ENCODE results near the gene DNER.

DNER gene

DNA sequence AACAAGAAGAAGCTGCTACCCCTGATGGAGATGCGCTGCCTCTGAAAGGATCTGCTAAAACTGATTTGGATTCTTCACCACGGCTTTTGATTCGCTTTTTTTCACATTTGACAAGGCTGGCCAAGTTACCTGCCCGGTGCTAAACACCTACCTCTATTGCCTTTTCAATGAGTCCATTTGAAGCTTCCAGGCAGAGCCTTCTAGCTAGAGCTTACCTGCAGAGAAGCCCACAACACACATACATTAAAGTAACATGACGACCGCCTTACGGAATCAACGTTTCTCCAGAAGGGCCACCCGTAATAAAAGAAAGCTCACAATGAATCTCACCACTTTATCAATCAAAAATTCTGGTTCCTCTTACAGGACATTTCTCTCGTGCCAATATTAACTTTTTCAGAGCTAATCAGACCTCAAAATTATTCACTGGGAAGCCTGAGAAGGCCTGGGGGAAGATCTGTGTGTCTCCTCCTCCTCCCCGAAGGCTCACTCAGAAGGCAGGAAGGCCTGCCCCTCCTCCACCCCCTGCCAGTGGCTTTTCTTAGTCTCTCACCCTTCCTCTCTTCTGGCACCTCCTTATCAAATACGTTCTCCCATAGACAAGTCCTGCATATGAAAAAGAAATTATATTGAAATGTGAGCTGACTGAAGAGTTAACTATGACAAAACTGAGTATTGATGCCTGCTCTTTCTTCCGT, 171.0 kb downstream of the DNER start:
- H3K4me3 ChIP-seq (ENCODE audit: low read length), result no peak overlapping the region
- no peak overlapping the region for H3K9ac ChIP-seq (ENCODE audit: low read length)
- H3K36me3 ChIP-seq (ENCODE audit: control insufficient read depth, low read depth, low read length), result no peaks in the 10 kb centered on the region
- no peaks in the 10 kb centered on the region for H3K4me1 ChIP-seq (ENCODE audit: control insufficient read depth, low read depth, low read length)
- no peaks in the 10 kb centered on the region for H3K27me3 ChIP-seq (ENCODE audit: control insufficient read depth, insufficient read depth, low read length)
- H3K9me3 ChIP-seq (ENCODE audit: control insufficient read depth, low read depth, low read length), result no peaks in the 10 kb centered on the region
- no peak overlapping the region for H3K27ac ChIP-seq (ENCODE audit: low read length)

DNA sequence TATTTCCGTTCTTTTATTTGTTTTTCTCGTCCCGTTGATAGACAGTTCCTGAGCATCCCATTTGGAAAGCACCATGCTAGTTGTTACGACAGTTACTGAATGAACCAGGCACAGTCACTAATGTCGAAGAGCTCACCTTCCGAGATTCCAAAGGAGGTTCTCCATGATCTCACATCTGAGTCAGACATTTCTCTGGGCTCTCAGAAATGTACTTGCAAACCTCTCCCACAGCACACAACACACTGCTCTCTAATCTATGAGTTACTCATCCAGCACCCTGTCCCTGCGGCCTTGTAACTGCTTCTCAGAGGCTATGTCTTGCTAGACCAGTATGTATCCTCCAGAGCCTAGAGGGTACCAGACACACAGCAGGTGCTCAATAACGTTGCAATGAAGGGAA, 174.7 kb downstream of the DNER start:
- Histone ChIP-seq H3K9ac (ENCODE audit: low read length) (no peak overlapping the region), H3K36me3 (ENCODE audit: control insufficient read depth, low read depth, low read length) (no peaks in the 10 kb centered on the region), H3K4me3 (ENCODE audit: low read length) (no peak overlapping the region), H3K4me1 (ENCODE audit: control insufficient read depth, low read depth, low read length) (no peaks in the 10 kb centered on the region), H3K9me3 (ENCODE audit: control insufficient read depth, low read depth, low read length) (no peaks in the 10 kb centered on the region), H3K27ac (ENCODE audit: low read length) (no peak overlapping the region), H3K27me3 (ENCODE audit: control insufficient read depth, insufficient read depth, low read length) (no peaks in the 10 kb centered on the region)

DNA sequence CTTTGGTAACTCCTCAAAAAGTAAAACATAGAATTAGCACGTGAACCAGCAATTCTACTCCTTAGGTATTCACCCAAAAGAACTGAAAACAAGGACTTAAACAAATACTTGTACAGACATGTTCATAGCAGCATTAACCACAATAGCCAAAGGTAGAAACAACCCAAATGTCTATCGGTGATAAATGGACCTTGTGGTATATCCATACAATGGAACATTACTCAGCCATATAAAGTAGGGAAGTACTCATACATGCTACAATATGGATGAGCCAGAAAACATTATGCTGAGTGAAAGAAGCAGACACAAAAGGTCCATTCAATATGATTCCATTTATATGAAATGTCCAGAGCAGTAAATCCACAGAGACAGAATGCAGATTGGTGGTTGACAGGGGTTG, 182.8 kb downstream of the DNER start:
- Histone ChIP-seq H3K4me3 (ENCODE audit: low read length) (no peak overlapping the region), H3K9me3 (ENCODE audit: control insufficient read depth, low read depth, low read length) (peaks cover 3% of the 10 kb centered on the region), H3K4me1 (ENCODE audit: control insufficient read depth, low read depth, low read length) (no peaks in the 10 kb centered on the region), H3K9ac (ENCODE audit: low read length) (no peak overlapping the region), H3K27ac (ENCODE audit: low read length) (no peak overlapping the region), H3K27me3 (ENCODE audit: control insufficient read depth, insufficient read depth, low read length) (no peaks in the 10 kb centered on the region), H3K36me3 (ENCODE audit: control insufficient read depth, low read depth, low read length) (no peaks in the 10 kb centered on the region)

DNA sequence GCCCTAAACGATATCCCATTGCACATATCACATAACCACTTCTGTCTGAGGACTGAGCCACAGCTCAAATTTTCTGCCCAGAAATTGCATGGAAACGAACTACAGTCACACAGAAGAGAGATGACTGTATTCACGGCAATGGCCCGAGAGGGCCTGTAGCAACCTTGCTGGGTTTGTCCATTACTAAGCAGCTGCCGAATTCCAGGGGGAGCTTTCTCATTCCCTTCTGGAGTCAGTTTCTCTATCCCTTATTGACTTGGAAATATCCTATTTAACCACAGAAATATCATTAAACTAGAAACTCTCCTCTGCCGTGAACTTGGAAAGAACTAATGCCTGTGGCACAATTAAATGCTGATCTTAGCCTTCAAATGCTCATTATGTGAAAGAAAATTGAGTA, 183.9 kb downstream of the DNER start:
- Histone ChIP-seq H3K9me3 (ENCODE audit: control insufficient read depth, low read depth, low read length) (peaks cover 3% of the 10 kb centered on the region), H3K27ac (ENCODE audit: low read length) (no peak overlapping the region), H3K27me3 (ENCODE audit: control insufficient read depth, insufficient read depth, low read length) (no peaks in the 10 kb centered on the region)

DNA sequence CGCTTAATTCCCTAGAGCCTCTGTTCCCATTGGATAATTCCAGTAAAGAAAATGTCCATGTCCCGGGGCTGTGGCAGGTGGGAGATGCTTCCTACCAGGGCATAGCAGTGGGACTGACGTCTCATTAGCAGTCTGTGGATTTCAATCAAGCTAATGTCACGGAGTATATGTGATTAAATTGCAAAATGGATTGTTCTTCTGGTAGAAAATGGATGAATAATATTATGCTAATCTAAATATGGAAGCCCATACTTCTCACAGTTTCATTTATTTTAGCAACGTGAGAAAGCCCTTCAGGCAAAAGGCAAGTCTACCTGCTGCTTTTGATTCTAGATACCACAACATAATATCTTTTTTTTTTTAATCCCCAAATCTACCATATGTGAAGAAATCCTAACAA, 185.5 kb downstream of the DNER start:
- Histone ChIP-seq H3K4me3 (ENCODE audit: low read length) (no peak overlapping the region), H3K9me3 (ENCODE audit: control insufficient read depth, low read depth, low read length) (peaks cover 3% of the 10 kb centered on the region), H3K27me3 (ENCODE audit: control insufficient read depth, insufficient read depth, low read length) (no peaks in the 10 kb centered on the region)

More for the DNA sequence above, 183.9 kb downstream of the DNER start:
- H3K9ac ChIP-seq (ENCODE audit: low read length), result no peak overlapping the region
- H3K36me3 ChIP-seq (ENCODE audit: control insufficient read depth, low read depth, low read length), result no peaks in the 10 kb centered on the region
- no peaks in the 10 kb centered on the region for H3K4me1 ChIP-seq (ENCODE audit: control insufficient read depth, low read depth, low read length)
- H3K4me3 ChIP-seq (ENCODE audit: low read length), result no peak overlapping the region

DNA sequence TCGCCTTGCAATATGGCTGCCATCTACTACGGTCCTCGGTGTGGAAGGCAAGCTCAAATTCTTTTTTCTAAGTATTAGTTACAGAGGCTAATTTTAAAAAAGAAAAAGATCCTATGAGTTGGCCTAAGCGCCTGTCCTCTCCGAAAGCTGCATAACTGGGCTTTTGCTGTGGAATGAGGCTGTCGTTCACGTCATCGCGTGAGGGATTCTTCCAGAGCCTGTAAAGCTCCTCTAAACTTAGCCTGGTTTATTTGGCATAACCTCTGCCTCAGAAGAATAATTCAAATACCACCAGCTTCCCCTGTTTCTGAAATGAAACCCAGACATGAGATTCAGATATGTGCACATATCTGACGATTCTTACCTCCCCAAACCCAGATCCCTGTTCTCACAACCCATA, 187.4 kb downstream of the DNER start:
- Histone ChIP-seq H3K27me3 (ENCODE audit: control insufficient read depth, insufficient read depth, low read length) (no peaks in the 10 kb centered on the region), H3K4me3 (ENCODE audit: low read length) (no peak overlapping the region), H3K36me3 (ENCODE audit: control insufficient read depth, low read depth, low read length) (no peaks in the 10 kb centered on the region), H3K9me3 (ENCODE audit: control insufficient read depth, low read depth, low read length) (peaks cover 3% of the 10 kb centered on the region), H3K4me1 (ENCODE audit: control insufficient read depth, low read depth, low read length) (no peaks in the 10 kb centered on the region), H3K9ac (ENCODE audit: low read length) (no peak overlapping the region), H3K27ac (ENCODE audit: low read length) (no peak overlapping the region)

More for the DNA sequence above, 185.5 kb downstream of the DNER start:
- Histone ChIP-seq H3K27ac (ENCODE audit: low read length) (no peak overlapping the region), H3K36me3 (ENCODE audit: control insufficient read depth, low read depth, low read length) (no peaks in the 10 kb centered on the region), H3K9ac (ENCODE audit: low read length) (no peak overlapping the region), H3K4me1 (ENCODE audit: control insufficient read depth, low read depth, low read length) (no peaks in the 10 kb centered on the region)

DNA sequence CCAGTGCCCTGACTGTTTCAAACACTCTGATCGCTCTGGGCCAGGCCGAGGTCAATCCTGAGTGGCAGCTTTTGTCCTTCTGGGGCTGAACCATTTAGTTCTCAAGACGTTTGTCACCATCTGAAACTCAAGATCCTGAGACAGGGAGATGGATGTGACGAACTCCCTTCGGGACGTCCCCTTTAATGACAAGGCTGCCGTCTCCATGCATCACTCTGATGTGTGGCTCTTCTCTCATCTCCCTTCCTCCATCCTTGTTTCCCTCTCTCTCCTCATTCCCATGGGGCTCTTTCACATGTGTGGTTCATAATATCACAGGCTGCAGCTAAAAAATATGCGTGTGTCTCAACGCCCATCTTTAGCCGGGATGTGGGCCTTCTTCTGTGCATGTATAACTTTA, 189.6 kb downstream of the DNER start:
- no peak overlapping the region for H3K9ac ChIP-seq (ENCODE audit: low read length)
- no peaks in the 10 kb centered on the region for H3K4me1 ChIP-seq (ENCODE audit: control insufficient read depth, low read depth, low read length)
- H3K27me3 ChIP-seq (ENCODE audit: control insufficient read depth, insufficient read depth, low read length), result no peaks in the 10 kb centered on the region
- H3K36me3 ChIP-seq (ENCODE audit: control insufficient read depth, low read depth, low read length), result no peaks in the 10 kb centered on the region
- no peak overlapping the region for H3K4me3 ChIP-seq (ENCODE audit: low read length)
- H3K9me3 ChIP-seq (ENCODE audit: control insufficient read depth, low read depth, low read length), result no peaks in the 10 kb centered on the region
- no peak overlapping the region for H3K27ac ChIP-seq (ENCODE audit: low read length)

DNA sequence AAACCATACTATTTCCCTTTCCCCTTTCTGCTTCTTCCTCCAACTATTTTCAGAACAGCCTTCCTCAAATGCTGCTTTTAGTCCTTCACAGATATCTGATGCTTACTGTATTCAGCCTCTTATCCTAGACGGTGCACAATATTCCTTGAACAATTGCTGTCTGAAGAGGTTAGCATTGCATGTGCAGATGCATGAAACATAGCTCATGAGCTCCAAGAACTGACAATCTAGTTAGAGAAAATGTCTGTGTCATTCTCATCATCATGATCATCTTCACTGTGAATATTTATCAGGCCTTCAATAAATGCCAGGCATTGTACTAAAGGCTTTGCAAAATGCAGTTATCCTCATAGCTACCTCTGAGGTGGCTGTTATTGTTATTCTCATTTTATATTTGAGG, 190.7 kb downstream of the DNER start:
- no peak overlapping the region for H3K27ac ChIP-seq (ENCODE audit: low read length)
- no peak overlapping the region for H3K9ac ChIP-seq (ENCODE audit: low read length)
- no peaks in the 10 kb centered on the region for H3K9me3 ChIP-seq (ENCODE audit: control insufficient read depth, low read depth, low read length)
- H3K4me1 ChIP-seq (ENCODE audit: control insufficient read depth, low read depth, low read length), result peaks cover 3% of the 10 kb centered on the region
- no peaks in the 10 kb centered on the region for H3K27me3 ChIP-seq (ENCODE audit: control insufficient read depth, insufficient read depth, low read length)
- no peaks in the 10 kb centered on the region for H3K36me3 ChIP-seq (ENCODE audit: control insufficient read depth, low read depth, low read length)
- H3K4me3 ChIP-seq (ENCODE audit: low read length), result no peak overlapping the region

DNA sequence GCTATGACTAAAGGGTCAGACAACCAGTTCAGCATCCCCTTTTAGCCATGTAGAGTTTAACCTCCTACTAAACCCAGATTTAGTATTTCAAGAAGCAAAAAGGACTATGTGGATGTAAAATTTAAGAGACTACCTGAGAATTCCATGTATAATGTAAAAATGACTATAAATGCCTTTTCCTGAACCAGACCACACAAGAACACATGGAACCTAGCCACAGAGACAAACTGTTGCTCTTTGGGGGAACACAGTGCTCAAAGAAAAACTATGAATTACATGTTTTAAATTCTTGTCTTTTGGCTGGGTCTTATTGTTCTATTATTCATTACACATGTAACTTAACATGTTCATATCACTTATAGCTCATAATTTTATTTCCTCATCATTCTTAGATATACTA, 192.8 kb downstream of the DNER start:
- H3K27me3 ChIP-seq (ENCODE audit: control insufficient read depth, insufficient read depth, low read length), result no peaks in the 10 kb centered on the region

DNA sequence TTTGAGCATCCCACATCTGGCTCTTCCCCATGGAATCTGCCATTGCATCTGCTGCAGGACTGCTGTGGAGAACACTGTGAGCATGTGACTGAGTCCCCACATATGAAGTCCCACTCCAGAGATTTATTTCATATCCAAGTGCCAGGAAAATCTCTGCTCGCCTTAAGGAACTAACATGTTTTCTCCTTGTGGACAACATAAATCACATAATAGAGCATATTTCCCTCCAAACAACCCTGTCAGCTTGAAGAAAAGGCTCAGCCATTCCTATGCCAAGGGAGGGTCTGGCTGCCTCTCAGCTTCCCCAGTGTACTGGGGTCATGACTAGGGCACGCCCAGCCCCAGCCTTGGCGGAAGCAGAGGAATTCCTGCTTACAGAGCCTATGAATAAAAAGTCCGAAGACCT, 193.7 kb downstream of the DNER start:
- Histone ChIP-seq H3K27ac (ENCODE audit: low read length) (no peak overlapping the region), H3K4me1 (ENCODE audit: control insufficient read depth, low read depth, low read length) (peaks cover 3% of the 10 kb centered on the region), H3K9ac (ENCODE audit: low read length) (no peak overlapping the region), H3K27me3 (ENCODE audit: control insufficient read depth, insufficient read depth, low read length) (no peaks in the 10 kb centered on the region), H3K9me3 (ENCODE audit: control insufficient read depth, low read depth, low read length) (no peaks in the 10 kb centered on the region), H3K4me3 (ENCODE audit: low read length) (no peak overlapping the region), H3K36me3 (ENCODE audit: control insufficient read depth, low read depth, low read length) (no peaks in the 10 kb centered on the region)

More for the DNA sequence above, 192.8 kb downstream of the DNER start:
- peaks cover 3% of the 10 kb centered on the region for H3K4me1 ChIP-seq (ENCODE audit: control insufficient read depth, low read depth, low read length)
- no peaks in the 10 kb centered on the region for H3K9me3 ChIP-seq (ENCODE audit: control insufficient read depth, low read depth, low read length)
- no peak overlapping the region for H3K9ac ChIP-seq (ENCODE audit: low read length)
- no peak overlapping the region for H3K4me3 ChIP-seq (ENCODE audit: low read length)
- H3K36me3 ChIP-seq (ENCODE audit: control insufficient read depth, low read depth, low read length), result no peaks in the 10 kb centered on the region
- H3K27ac ChIP-seq (ENCODE audit: low read length), result no peak overlapping the region

DNA sequence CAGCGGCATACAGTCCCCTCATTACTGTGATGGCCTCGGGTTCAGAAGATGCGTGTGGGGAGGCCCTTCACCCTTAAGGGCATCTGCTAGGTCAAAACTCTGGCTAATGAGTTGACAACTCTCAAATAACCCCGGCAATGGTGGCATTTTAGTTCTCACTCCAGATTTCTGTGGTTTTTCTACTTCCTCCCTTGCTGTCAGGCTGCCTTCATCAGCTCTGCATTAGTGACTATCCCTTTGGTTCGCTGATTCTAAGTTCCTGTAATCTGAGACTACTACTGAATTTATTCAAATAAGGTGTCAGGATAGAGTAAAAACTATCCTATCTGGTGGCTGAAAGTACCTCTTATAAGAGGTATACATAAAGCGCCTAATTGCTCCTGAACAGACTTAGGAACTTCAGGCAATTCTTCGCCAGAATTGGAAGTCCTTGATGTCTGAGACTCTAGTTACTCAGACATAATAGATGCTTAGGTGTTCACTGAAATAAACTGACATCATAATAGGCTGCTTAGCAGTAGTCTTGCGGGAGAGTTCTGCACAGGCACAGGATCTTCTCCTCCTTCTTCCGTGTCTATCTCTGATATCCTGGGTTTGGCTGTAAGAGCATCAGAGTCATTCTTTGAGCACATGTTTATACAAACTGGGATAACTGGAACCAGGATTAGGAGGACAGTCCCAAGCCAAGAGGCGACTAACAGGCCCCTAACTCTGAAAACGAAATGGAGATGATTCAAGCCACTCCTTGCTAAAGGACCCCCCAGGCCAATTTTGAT, 194.5 kb downstream of the DNER start:
- H3K36me3 ChIP-seq (ENCODE audit: control insufficient read depth, low read depth, low read length), result no peaks in the 10 kb centered on the region
- H3K9me3 ChIP-seq (ENCODE audit: control insufficient read depth, low read depth, low read length), result no peaks in the 10 kb centered on the region
- H3K27me3 ChIP-seq (ENCODE audit: control insufficient read depth, insufficient read depth, low read length), result no peaks in the 10 kb centered on the region
- no peak overlapping the region for H3K9ac ChIP-seq (ENCODE audit: low read length)
- peaks cover 3% of the 10 kb centered on the region for H3K4me1 ChIP-seq (ENCODE audit: control insufficient read depth, low read depth, low read length)
- H3K4me3 ChIP-seq (ENCODE audit: low read length), result no peak overlapping the region
- no peak overlapping the region for H3K27ac ChIP-seq (ENCODE audit: low read length)

All from iPS-18a (cell line).